ENCODE data around the gene TBX10.

Gene TBX10

DNA sequence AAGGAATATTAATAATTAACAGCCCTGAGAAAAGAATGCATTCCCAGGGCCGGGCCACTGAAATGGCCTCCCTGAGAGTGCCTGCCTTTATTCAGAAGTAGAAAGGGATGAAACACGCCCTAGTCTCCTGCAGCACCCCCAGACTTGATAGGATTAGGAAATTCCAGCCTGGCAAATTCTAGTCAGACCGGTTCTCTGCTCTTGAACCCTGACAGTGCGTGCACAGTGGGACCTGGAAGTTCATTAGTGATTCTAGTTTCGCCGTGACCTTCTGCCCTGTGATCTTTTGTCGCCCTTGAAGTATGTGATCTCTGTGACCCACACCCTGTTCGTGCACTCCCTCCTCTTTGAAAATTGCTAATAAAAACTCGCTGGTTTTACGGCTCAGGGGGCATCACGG is 58.1 kb downstream of the TBX10 start:
- in situ Hi-C loops (cut with MboI; ENCODE audit: low sequenced_read_pairs), result no loop called here

Data from HL-60/S4 treated with phorbol 12-myristate 13-acetate at 8.2 ng/mL for 4 days and 3 days (cell line).